Measurements from ENCODE around the gene ICA1L. TPM values are rescaled to one million over a fixed set of nuclear protein-coding genes. Genes with fewer than 3 reads are reported as not detected.
"Not testable (repeated sequence)": the region's sequence is repeated elsewhere in the genome, so short reads cannot be mapped to it uniquely, and the experiment has no call there.

Gene ICA1L
- total RNA-seq, 1 donor from 2014 or later: 6.2 TPM

- Mint-ChIP-seq H3K27ac (no peak overlapping the region), H3K36me3 (ENCODE audit: low read depth) (peaks cover 39% of the 10 kb centered on the region), H3K4me3 (ENCODE audit: low read depth) (no peak overlapping the region), H3K9me3 (no peaks in the 10 kb centered on the region), H3K27me3 (ENCODE audit: low read depth) (no peaks in the 10 kb centered on the region), H3K4me1 (ENCODE audit: low read depth) (peaks cover 2% of the 10 kb centered on the region)
- no peak for DNase-seq (ENCODE audit: low spot score)
- intact Hi-C loops (cut with micrococcal nuclease): no loop called here
Observed at GRCh38 chr2:202883987-202884675, 12.6 kb upstream of the ICA1L start.

DNA sequence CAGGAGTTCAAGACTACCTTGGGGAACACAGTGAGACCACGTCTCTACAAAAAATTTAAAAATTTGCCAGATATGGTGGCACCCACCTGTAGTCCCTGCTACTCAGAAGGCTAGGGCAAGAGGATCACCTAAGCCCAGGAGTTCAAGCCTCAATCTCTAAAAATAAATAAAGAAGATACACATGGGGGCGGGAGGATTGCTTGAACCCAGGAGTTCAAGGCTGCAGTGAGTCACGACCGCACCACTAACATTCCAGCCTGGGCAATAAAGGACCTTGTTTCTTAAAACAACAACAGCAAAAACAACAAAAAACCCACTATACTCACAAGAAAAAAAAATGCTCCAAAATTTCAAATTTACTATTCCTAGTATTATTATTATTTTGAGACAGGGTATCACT lies 10.0 kb upstream of the ICA1L start:
- DNase-seq (ENCODE audit: low spot score): no peak
- Mint-ChIP-seq H3K4me1 (ENCODE audit: low read depth) (peaks cover 2% of the 10 kb centered on the region), H3K36me3 (ENCODE audit: low read depth) (peaks cover 32% of the 10 kb centered on the region), H3K27me3 (ENCODE audit: low read depth) (no peaks in the 10 kb centered on the region), H3K27ac (no peak overlapping the region), H3K9me3 (no peaks in the 10 kb centered on the region), H3K4me3 (ENCODE audit: low read depth) (no peak overlapping the region)
- intact Hi-C loops (cut with micrococcal nuclease): no loop called here

DNA sequence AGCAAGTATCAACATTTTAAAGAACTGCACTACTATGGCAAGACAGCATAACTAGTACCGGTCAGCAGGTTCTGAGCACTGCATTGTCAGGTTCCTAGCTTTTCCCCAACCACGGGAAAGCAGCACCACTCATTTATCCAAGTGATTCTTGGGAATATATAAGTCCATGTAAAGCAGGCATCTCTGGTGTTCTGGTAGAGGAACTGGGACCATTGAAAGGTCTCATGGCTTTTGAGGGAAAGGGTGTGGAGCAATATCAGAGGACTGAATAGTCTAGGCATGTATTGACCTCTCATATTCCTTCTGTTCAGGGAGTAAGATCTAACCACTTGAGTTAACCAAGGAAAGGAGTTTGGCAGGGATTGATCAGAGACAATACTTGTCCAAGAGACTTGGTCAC lies 6.1 kb upstream of the ICA1L start:
- no peaks in the 10 kb centered on the region for H3K27me3 Mint-ChIP-seq (ENCODE audit: low read depth)
- H3K27ac Mint-ChIP-seq: no peak overlapping the region
- no peaks in the 10 kb centered on the region for H3K9me3 Mint-ChIP-seq
- H3K36me3 Mint-ChIP-seq (ENCODE audit: low read depth): peaks cover 8% of the 10 kb centered on the region
- intact Hi-C loops (cut with micrococcal nuclease): no loop called here
- no peaks in the 10 kb centered on the region for H3K4me1 Mint-ChIP-seq (ENCODE audit: low read depth)
- H3K4me3 Mint-ChIP-seq (ENCODE audit: low read depth): no peak overlapping the region
- no peak for DNase-seq (ENCODE audit: low spot score)

- no peaks in the 10 kb centered on the region for H3K36me3 Mint-ChIP-seq (ENCODE audit: low read depth)
- H3K4me3 Mint-ChIP-seq (ENCODE audit: low read depth): peak overlapping the region; percentile 84
- DNase-seq (ENCODE audit: low spot score): peak; percentile 58
- intact Hi-C loops (cut with micrococcal nuclease): loop anchor here (1.0 kb wide), 3 partner anchors 236 to 297 kb away; partner anchors contain the start of gene FAM117B
- peak overlapping the region; percentile 74 for H3K27ac Mint-ChIP-seq
- peaks cover 11% of the 10 kb centered on the region for H3K4me1 Mint-ChIP-seq (ENCODE audit: low read depth)
- no peaks in the 10 kb centered on the region for H3K9me3 Mint-ChIP-seq
- H3K27me3 Mint-ChIP-seq (ENCODE audit: low read depth): no peaks in the 10 kb centered on the region
Observed at GRCh38 chr2:202870431-202871299, 901 bp downstream of the ICA1L start.

GRCh38 chr2:202861987-202862386 lies 9.6 kb downstream of the ICA1L start:
- no peaks in the 10 kb centered on the region for H3K36me3 Mint-ChIP-seq (ENCODE audit: low read depth)
- no peak overlapping the region for H3K27ac Mint-ChIP-seq
- no peaks in the 10 kb centered on the region for H3K27me3 Mint-ChIP-seq (ENCODE audit: low read depth)
- no peak for DNase-seq (ENCODE audit: low spot score)
- intact Hi-C loops (cut with micrococcal nuclease): no loop called here
- no peaks in the 10 kb centered on the region for H3K4me1 Mint-ChIP-seq (ENCODE audit: low read depth)
- H3K9me3 Mint-ChIP-seq: no peaks in the 10 kb centered on the region
- H3K4me3 Mint-ChIP-seq (ENCODE audit: low read depth): no peak overlapping the region

GRCh38 chr2:202858601-202859000 lies 13.0 kb downstream of the ICA1L start:
- H3K36me3 Mint-ChIP-seq (ENCODE audit: low read depth): no peaks in the 10 kb centered on the region
- H3K27ac Mint-ChIP-seq: no peak overlapping the region
- H3K9me3 Mint-ChIP-seq: no peaks in the 10 kb centered on the region
- no peaks in the 10 kb centered on the region for H3K4me1 Mint-ChIP-seq (ENCODE audit: low read depth)
- no peak for DNase-seq (ENCODE audit: low spot score)
- peaks cover 3% of the 10 kb centered on the region for H3K27me3 Mint-ChIP-seq (ENCODE audit: low read depth)
- intact Hi-C loops (cut with micrococcal nuclease): no loop called here
- no peak overlapping the region for H3K4me3 Mint-ChIP-seq (ENCODE audit: low read depth)

DNA sequence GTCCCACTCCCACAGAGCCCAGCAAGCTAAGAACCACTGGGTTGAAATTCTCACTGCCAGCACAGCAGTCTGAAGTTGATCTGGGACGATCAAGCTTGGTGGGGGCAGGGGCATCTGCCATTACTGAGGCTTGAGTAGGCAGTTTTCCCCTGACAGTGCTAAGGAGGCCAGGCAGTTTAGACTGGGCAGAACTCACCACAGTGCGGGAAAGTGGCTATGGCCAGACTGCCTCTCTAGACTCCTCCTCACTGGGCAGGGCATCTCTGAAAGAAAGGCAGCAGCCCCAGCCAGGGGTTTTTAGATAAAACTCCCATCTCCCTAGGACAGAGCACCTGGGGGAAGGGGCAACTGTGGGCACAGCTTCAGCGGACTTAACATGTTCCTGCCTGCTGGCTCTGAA lies 22.2 kb downstream of the ICA1L start:
- DNase-seq (ENCODE audit: low spot score); H3K4me3 Mint-ChIP-seq (ENCODE audit: low read depth); H3K9me3 Mint-ChIP-seq; H3K36me3 Mint-ChIP-seq (ENCODE audit: low read depth); H3K27ac Mint-ChIP-seq; H3K27me3 Mint-ChIP-seq (ENCODE audit: low read depth); H3K4me1 Mint-ChIP-seq (ENCODE audit: low read depth); intact Hi-C loops (cut with micrococcal nuclease): not testable (repeated sequence)

DNA sequence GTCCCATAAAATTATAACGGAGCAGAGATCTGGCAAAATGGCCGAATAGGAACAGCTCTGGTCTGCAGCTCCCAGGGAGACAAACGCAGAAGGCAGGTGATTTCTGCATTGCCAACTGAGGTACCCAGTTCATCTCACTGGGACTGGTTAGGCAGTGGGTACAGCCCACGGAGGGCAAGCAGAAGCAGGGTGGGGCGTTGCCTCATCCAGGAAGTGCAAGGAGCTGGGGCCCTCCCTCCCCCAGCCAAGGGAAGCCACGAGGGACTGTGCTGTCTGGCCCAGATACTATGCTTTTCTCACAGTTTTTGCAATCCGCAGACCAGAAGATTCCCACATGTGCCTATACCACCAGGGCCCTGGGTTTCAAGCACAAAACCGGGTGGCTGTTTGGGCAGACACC lies 22.8 kb downstream of the ICA1L start:
- no peak for DNase-seq (ENCODE audit: low spot score)
- no peaks in the 10 kb centered on the region for H3K27me3 Mint-ChIP-seq (ENCODE audit: low read depth)
- intact Hi-C loops (cut with micrococcal nuclease): no loop called here
- no peak overlapping the region for H3K27ac Mint-ChIP-seq
- H3K4me1 Mint-ChIP-seq (ENCODE audit: low read depth): no peaks in the 10 kb centered on the region
- no peak overlapping the region for H3K4me3 Mint-ChIP-seq (ENCODE audit: low read depth)
- peaks cover 9% of the 10 kb centered on the region for H3K9me3 Mint-ChIP-seq
- H3K36me3 Mint-ChIP-seq (ENCODE audit: low read depth): no peaks in the 10 kb centered on the region

GRCh38 chr2:202847693-202848524 lies 23.7 kb downstream of the ICA1L start:
- H3K9me3 Mint-ChIP-seq: peaks cover 18% of the 10 kb centered on the region
- no peak overlapping the region for H3K27ac Mint-ChIP-seq
- H3K27me3 Mint-ChIP-seq (ENCODE audit: low read depth): no peaks in the 10 kb centered on the region
- no peaks in the 10 kb centered on the region for H3K4me1 Mint-ChIP-seq (ENCODE audit: low read depth)
- intact Hi-C loops (cut with micrococcal nuclease): no loop called here
- no peak overlapping the region for H3K4me3 Mint-ChIP-seq (ENCODE audit: low read depth)
- DNase-seq (ENCODE audit: low spot score): no peak
- peaks cover 5% of the 10 kb centered on the region for H3K36me3 Mint-ChIP-seq (ENCODE audit: low read depth)

DNA sequence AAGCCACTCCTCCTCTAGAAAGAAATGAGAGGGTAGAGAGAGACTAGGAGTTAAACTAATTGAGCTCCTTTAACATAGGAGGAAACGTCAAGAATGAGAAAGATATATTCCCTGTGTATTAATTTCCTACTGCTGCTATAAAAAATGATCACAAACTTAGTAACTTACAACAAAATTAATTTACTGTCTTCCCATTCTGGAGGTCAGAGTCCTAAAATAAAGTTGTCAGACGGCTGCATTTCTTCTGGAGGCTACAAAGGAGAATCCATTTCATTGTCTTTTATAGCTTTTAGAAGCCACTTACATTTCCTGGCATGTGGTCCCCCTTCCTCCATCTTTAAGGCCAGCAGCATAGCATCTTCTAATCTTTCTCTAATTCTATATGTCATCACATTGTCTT lies 26.9 kb downstream of the ICA1L start:
- Mint-ChIP-seq H3K4me3 (ENCODE audit: low read depth) (no peak overlapping the region), H3K27ac (no peak overlapping the region), H3K27me3 (ENCODE audit: low read depth) (no peaks in the 10 kb centered on the region), H3K9me3 (peaks cover 26% of the 10 kb centered on the region), H3K4me1 (ENCODE audit: low read depth) (no peaks in the 10 kb centered on the region), H3K36me3 (ENCODE audit: low read depth) (peaks cover 5% of the 10 kb centered on the region)
- no peak for DNase-seq (ENCODE audit: low spot score)
- intact Hi-C loops (cut with micrococcal nuclease): no loop called here

DNA sequence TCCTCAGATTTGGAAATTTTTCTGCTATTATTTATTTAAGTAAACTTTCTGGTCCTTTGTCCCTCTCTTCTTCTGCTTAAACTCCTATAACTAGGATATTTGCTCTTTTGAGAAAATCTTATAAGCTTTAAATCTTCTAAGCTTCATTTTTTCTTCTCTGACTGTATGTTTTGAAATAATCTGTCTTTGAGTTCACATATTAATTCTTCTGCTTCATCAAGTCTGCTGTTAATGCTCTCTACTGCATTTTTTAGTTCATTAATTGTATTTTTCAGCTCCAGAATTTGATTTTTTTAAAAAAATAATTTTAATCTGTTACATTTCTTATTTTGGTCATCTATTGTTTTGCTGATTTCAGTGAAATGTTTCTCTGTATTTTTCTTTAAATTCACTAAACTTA lies 28.9 kb downstream of the ICA1L start:
- Mint-ChIP-seq H3K9me3 (peaks cover 24% of the 10 kb centered on the region), H3K4me1 (ENCODE audit: low read depth) (no peaks in the 10 kb centered on the region), H3K27me3 (ENCODE audit: low read depth) (no peaks in the 10 kb centered on the region), H3K27ac (no peak overlapping the region), H3K4me3 (ENCODE audit: low read depth) (no peak overlapping the region), H3K36me3 (ENCODE audit: low read depth) (peaks cover 5% of the 10 kb centered on the region)
- intact Hi-C loops (cut with micrococcal nuclease): no loop called here
- no peak for DNase-seq (ENCODE audit: low spot score)

DNA sequence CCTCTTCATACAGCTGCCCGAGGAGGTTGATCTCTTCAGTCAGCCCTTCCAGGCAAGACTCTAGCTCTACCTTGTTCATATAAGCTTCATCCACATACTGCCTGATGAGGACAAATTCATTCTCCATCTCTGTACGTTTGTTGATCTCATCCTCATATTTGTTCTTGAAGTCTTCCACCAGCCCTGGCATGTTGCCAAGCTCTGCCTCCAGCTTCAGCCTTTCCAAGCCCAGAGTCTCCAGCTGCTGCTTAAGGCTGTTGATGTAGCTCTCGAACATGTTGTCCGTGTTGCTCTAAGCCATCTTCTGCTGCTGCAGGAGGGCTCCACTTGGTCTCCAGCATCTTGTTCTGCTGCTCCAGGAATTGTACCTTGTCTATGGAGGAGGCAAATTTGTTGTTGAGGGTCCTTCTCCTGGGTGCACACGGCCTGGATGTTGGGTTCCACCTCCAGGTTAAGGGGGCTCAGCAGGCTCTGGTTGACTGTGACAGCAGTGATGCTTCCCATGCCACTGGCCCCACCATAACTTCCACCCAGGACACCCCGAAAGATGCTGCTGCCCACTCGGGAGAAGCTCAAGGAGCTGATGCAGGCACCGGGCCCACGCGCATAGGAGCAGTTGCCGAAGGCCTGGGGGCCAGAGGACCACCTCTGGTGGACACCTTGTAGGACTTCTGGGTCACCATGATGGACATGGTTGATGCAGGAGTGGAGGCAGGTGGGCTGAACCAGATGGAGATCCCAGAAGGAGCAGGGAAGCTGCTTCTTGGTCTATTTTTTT lies 30.3 kb downstream of the ICA1L start:
- no peaks in the 10 kb centered on the region for H3K4me1 Mint-ChIP-seq (ENCODE audit: low read depth)
- H3K36me3 Mint-ChIP-seq (ENCODE audit: low read depth): peaks cover 5% of the 10 kb centered on the region
- intact Hi-C loops (cut with micrococcal nuclease): no loop called here
- H3K9me3 Mint-ChIP-seq: peaks cover 24% of the 10 kb centered on the region
- H3K4me3 Mint-ChIP-seq (ENCODE audit: low read depth): no peak overlapping the region
- H3K27ac Mint-ChIP-seq: no peak overlapping the region
- H3K27me3 Mint-ChIP-seq (ENCODE audit: low read depth): no peaks in the 10 kb centered on the region
- DNase-seq (ENCODE audit: low spot score): no peak
